GM12872 (cell line): ENCODE results near the gene DNAH17.
A peak's percentile ranks its signal among the peaks of the same experiment; 100 is the strongest.

Experiments used
- TF ChIP-seq, protein P1 (sequence below): IDR thresholded peaks from 3 replicates; pipeline ENCODE4 v1.5.1; 2011; ENCODE audit warnings: low read depth, mild to moderate bottlenecking, low read length, moderate library complexity; ENCODE audit not compliant: insufficient read depth

Gene DNAH17

DNA sequence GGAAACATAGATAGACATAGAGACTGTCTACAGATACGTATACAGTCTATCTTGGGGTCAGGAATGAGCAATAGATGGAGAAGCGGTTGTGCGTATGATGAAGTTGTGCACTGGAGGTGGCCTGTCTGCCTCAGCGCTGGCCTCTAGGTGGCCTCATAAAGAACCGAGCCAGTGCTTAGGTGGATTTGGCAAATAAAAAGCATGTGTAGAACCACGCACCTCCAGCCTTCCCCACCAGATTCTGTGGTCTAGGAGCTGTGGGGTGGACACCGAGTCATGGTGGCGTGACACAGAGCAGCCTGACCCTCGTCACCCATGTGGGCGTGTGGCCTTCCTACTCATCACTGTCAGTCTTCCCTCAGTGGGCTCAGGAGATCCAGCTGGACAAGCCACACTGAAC is 164.8 kb downstream of the DNAH17 start:
- TF ChIP-seq, protein P1, sequence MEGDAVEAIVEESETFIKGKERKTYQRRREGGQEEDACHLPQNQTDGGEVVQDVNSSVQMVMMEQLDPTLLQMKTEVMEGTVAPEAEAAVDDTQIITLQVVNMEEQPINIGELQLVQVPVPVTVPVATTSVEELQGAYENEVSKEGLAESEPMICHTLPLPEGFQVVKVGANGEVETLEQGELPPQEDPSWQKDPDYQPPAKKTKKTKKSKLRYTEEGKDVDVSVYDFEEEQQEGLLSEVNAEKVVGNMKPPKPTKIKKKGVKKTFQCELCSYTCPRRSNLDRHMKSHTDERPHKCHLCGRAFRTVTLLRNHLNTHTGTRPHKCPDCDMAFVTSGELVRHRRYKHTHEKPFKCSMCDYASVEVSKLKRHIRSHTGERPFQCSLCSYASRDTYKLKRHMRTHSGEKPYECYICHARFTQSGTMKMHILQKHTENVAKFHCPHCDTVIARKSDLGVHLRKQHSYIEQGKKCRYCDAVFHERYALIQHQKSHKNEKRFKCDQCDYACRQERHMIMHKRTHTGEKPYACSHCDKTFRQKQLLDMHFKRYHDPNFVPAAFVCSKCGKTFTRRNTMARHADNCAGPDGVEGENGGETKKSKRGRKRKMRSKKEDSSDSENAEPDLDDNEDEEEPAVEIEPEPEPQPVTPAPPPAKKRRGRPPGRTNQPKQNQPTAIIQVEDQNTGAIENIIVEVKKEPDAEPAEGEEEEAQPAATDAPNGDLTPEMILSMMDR, result peak; percentile 46; the same call in 2 of the 3 replicates

DNA sequence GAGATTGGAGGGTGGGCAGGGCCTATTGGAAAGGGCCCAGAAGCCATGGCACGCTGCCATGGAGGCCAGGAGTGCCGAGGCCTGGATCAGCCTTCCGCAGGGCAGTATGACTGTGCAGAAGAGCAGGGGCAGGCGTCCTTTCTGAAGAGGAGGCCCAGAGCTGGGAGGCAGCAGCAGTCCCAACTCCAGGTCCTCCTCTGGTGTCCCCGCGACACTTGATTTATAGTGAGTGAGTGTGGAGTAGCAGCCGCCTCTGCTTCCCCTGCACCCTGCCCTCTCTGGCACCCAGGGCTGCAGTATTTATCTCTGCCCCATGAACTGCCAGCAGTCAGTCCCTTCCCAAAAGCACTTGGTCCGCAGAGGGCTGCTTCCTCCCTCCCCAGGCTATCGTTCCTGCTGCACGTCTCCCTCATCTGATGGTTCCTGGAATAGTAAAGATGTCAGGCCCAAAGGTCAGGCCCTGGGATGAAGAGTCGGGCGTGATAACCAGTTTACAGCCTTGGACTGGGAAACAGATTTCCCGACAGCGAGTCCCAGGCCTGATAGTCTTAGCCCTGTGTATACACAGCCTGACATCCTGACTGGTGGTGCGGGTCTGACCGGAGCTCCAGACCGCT is 165.8 kb downstream of the DNAH17 start:
- TF ChIP-seq, protein P1, result no peak

DNA sequence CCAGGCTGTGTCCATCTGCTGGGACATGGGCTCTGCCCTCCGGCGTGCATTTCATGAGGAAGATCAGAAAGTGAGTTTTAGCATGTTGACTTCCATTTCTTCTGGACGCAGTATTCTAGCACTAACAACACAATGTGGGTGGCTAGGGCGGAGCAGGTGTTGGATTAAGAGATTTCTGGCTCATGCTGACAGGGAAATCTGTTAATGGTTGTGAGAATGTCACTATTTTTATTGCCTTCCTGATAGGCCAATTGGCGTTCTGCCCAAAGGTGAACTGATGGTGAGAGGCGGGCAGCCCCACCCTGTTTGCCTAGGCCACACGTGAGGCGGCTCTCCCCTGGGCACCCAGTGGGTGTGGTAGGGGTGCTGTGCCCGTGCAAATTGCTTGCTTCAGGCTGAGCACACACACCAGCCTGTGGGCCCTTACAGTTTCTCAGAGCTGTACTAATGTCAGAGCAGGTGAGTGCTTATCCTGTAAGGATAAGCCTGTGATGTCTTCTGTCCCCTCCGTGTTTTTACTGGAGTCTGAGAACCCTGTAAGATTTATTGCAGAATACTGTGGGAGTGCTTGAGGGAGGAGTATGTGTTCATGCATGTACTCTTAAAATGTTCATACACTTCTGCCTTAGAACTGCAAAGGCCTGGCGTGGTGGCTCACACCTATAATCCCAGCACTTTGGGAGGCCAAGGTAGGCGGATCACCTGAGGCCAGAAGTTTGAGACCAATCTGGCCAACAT is 167.8 kb downstream of the DNAH17 start:
- TF ChIP-seq, protein P1, result no peak

DNA sequence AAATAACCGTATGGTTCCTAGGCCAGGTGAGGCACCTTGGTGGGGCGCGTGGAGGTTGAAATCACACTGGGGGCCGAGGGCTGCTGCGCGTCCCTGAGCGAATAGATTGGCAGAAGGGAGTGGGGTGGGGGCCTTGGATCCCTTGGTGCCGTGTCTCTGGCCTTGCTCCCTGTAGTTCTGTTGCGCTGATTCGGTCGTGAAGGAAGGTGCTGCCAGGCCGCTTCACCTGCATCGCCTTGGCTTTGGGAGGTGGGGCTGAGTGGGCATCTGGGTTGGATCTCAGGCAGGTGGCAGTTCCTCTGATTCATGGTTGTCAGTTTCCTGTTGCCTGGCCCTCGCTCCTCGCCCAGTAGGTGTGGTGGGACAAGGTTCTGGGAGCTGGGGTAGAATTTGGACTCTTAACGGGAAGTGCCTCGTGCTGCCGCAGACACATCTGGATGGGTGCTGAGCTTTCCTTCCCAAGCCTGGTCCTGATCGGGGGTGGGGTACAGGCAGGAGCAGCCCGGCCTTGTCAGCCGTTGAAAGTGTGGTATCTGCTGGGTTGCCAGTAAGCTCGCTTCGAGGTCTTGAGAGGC is 168.6 kb downstream of the DNAH17 start:
- TF ChIP-seq, protein P1, result no peak

DNA sequence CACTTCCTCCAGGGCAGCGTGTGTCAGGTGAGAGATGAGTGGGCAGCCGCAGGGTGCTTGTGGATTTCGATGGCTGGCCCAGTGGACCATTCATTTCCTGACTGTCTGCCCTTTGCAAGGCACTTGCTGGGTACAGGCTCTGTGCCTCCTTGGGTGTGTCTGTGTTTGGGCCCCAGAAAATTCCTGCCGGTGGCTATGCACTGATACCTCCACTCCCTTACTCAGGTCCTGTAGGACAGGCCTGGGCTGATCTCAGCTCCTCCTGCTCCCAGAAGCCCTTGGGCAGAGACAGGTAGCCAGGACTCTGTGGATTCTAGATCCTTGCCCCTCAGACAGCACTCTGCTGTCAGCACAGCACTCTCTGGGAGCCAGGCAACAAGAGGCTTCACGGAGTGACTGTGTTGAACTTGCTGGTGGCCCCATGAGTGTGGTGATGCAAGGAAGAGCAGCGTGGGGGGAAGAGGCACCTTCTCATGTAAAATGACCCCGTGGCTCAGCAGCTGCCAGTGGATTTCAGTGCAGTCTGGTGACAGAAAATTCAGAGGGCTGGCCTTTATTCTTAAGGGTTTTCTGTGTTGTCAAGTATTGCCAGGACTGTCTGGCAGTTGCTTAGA is 169.7 kb downstream of the DNAH17 start:
- TF ChIP-seq, protein P1, result no peak

DNA sequence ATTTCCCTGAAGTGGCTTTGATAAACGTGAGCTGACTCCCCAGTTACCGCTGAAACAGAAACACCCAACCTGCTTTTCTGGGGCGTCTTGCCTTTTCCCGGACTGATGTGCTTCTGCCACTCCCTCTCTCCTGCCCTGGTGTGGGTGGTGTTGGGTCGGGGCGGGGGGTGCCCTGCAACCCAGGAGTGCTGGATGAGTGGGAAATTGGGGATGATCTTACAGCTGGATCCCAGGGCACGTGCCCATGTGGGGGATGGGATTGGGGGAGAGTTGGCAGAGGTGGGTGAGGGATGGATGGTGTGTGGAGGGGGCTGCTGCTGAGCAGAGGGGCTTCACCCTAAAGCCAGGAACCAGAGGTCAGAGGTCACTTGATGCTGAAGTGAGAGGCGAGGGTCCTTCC is 170.3 kb downstream of the DNAH17 start:
- TF ChIP-seq, protein P1, result no peak

DNA sequence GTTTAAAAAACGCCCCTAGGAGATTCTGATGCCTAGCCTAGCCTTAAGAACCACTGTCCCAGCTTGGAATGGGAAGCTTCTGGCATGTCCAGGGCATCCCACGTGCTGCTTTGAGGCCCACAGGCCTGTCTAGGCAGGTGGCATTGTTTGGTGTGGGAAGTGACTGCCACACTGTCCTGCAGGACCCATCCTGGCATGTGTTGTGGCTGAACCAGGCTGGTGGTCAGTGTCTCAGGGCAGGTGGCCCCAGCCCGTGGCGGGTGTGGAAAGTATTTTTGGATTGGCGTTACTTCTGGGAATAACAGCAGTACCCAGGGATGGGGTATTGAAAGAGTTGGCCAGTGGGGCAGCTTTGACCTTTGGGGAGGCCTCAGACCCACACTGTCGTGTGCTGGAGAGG is 170.8 kb downstream of the DNAH17 start:
- TF ChIP-seq, protein P1, result no peak
